ENCODE measurements around the gene CTH. TPM values are rescaled to one million over a fixed set of nuclear protein-coding genes. Genes with fewer than 3 reads are reported as not detected.
"Not testable (repeated sequence)": the region's sequence is repeated elsewhere in the genome, so short reads cannot be mapped to it uniquely, and the experiment has no call there.

The CTH gene
- total and polyA plus RNA-seq, 2 of the 4 experiments (the other 2 are of a cell fraction) = 2.7 to 3.0 TPM

GRCh38 chr1:70469184-70469583 is 58.1 kb downstream of the CTH start:
- ATAC-seq (ENCODE audit: low read depth) = not testable (repeated sequence)

More at GRCh38 chr1:70469184-70469583, 58.1 kb downstream of the CTH start:
- CTCF ChIA-PET; H3K9ac ChIP-seq (ENCODE audit: low read depth, low read length); H3K9me3 ChIP-seq (ENCODE audit: control insufficient read depth, insufficient read depth, low read length); H3K27me3 ChIP-seq (ENCODE audit: control insufficient read depth, insufficient read depth, low read length); BruUV-seq (replicated peaks); intact Hi-C loops (cut with micrococcal nuclease); H2AFZ ChIP-seq (replicated peaks; ENCODE audit: low read length, poor library complexity); H3K14ac ChIP-seq (replicated peaks; ENCODE audit: low read depth, low read length); dilution Hi-C loops (cut with HindIII; ENCODE audit: low sequenced_read_pairs, unreplicated experiment); H2BK15ac ChIP-seq (ENCODE audit: low read depth, low read length); H3K79me1 ChIP-seq (ENCODE audit: low read depth in 1 of 2, low read length in 2 of 2); H3K9me1 ChIP-seq (ENCODE audit: insufficient read depth, low read length); H2BK120ac ChIP-seq (ENCODE audit: low read depth, low read length); H2AK5ac ChIP-seq (ENCODE audit: low read depth, low read length); H3K4ac ChIP-seq (ENCODE audit: low read depth, low read length); H4K91ac ChIP-seq (ENCODE audit: insufficient read depth, low read depth, low read length); H4K8ac ChIP-seq (ENCODE audit: low read depth in 2 of 2, low read length in 2 of 2); H4K20me1 ChIP-seq (ENCODE audit: insufficient read depth, low read length); H4K5ac ChIP-seq (ENCODE audit: low read depth, low read length); H3K23ac ChIP-seq (ENCODE audit: low read depth, low read length); H2BK5ac ChIP-seq (ENCODE audit: low read depth, low read length, poor library complexity, severe bottlenecking); H3K4me1 ChIP-seq (ENCODE audit: control insufficient read depth, insufficient read depth, low read length); H3K4me2 ChIP-seq (ENCODE audit: low read depth, low read length); H2BK20ac ChIP-seq (ENCODE audit: low read depth, low read length); H3K27ac ChIP-seq (ENCODE audit: insufficient read depth, low read length); POLR2A ChIA-PET (ENCODE audit: unreplicated experiment); H3K18ac ChIP-seq (ENCODE audit: low read depth, low read length); H3K56ac ChIP-seq (ENCODE audit: extremely low read depth, insufficient read depth, low read length); in situ Hi-C loops (cut with MboI; ENCODE audit: low sequenced_read_pairs); H3K4me3 ChIP-seq (ENCODE audit: insufficient read depth, low read depth, low read length); H3K36me3 ChIP-seq (ENCODE audit: control insufficient read depth, insufficient read depth, low read length); H2AK9ac ChIP-seq (replicated peaks; ENCODE audit: low read depth, low read length, poor library complexity): not testable (repeated sequence)
- DNase-seq = peak; percentile 8
- WGBS, 2 experiments (ENCODE audit: extremely low coverage in 2 of 2, insufficient read length in 1 of 2) = no CpG with 5 or more reads among the region's 2 CpGs
